WERI-Rb-1 (cell line): ENCODE data around the gene POM121L12.

Experiments
- DNase-seq: peaks from one replicate; pipeline ENCODE4 v3.0.0-alpha.2; 2020
- H3K27ac ChIP-seq: fragments of 250-450 bp; sonication (Bioruptor Pico); 2 replicates; pipeline ENCODE4 v1.5.1; 2020; ENCODE audit warnings: mild to moderate bottlenecking, moderate library complexity
- H3K27me3 ChIP-seq: fragments of 250-450 bp; sonication (Bioruptor Pico); 2 replicates; pipeline ENCODE4 v1.5.1; 2021; ENCODE audit warnings: mild to moderate bottlenecking, low read depth, moderate library complexity; ENCODE audit not compliant: insufficient read depth, severe bottlenecking
- H3K36me3 ChIP-seq: fragments of 250-450 bp; sonication (Bioruptor Pico); 2 replicates; pipeline ENCODE4 v1.5.1; 2020; ENCODE audit warnings: mild to moderate bottlenecking, moderate library complexity
- H3K4me3 ChIP-seq: 2 replicates; pipeline ENCODE4 v1.5.1; 2011; ENCODE audit warnings: low read depth, mild to moderate bottlenecking, control low read depth, low read length
- H3K9me3 ChIP-seq: fragments of 250-450 bp; sonication (Bioruptor Pico); 2 replicates; pipeline ENCODE4 v1.5.1; 2021; ENCODE audit warnings: mild to moderate bottlenecking, moderate library complexity; ENCODE audit not compliant: severe bottlenecking
- CTCF ChIP-seq: IDR thresholded peaks from 2 replicates; pipeline ENCODE4 v1.5.1; 2011; ENCODE audit warnings: low read depth, mild to moderate bottlenecking, control low read depth, inconsistent platforms, low read length

Gene POM121L12

GRCh38 chr7:53002389-53002788, 33.0 kb upstream of the POM121L12 start:
- no peak for TF ChIP-seq CTCF
- H3K9me3 ChIP-seq, result no peaks in the 10 kb centered on the region
- H3K27ac ChIP-seq, result no peak overlapping the region
- H3K4me3 ChIP-seq, result no peak overlapping the region
- DNase-seq, result no peak
- no peaks in the 10 kb centered on the region for H3K27me3 ChIP-seq
- no peaks in the 10 kb centered on the region for H3K36me3 ChIP-seq

GRCh38 chr7:53003653-53004445, 31.6 kb upstream of the POM121L12 start:
- H3K9me3 ChIP-seq, result no peaks in the 10 kb centered on the region
- H3K4me3 ChIP-seq, result no peak overlapping the region
- H3K27ac ChIP-seq, result no peak overlapping the region
- H3K36me3 ChIP-seq, result no peaks in the 10 kb centered on the region
- TF ChIP-seq CTCF, result no peak
- no peaks in the 10 kb centered on the region for H3K27me3 ChIP-seq
- DNase-seq, result no peak

- Histone ChIP-seq H3K27ac (no peak overlapping the region), H3K9me3 (no peaks in the 10 kb centered on the region), H3K4me3 (no peak overlapping the region), H3K36me3 (no peaks in the 10 kb centered on the region), H3K27me3 (no peaks in the 10 kb centered on the region)
- DNase-seq, result no peak
- TF ChIP-seq CTCF, result no peak
Measured at GRCh38 chr7:53013925-53014324, 21.5 kb upstream of the POM121L12 start.

- H3K9me3 ChIP-seq, result no peaks in the 10 kb centered on the region
- no peak overlapping the region for H3K27ac ChIP-seq
- H3K4me3 ChIP-seq, result no peak overlapping the region
- DNase-seq, result no peak
- no peak for TF ChIP-seq CTCF
- no peaks in the 10 kb centered on the region for H3K27me3 ChIP-seq
- H3K36me3 ChIP-seq, result no peaks in the 10 kb centered on the region
Measured at GRCh38 chr7:53015463-53015862, 20.0 kb upstream of the POM121L12 start.

GRCh38 chr7:53022893-53023292, 12.5 kb upstream of the POM121L12 start:
- DNase-seq, result no peak
- no peak overlapping the region for H3K27ac ChIP-seq
- no peaks in the 10 kb centered on the region for H3K36me3 ChIP-seq
- no peak for TF ChIP-seq CTCF
- no peak overlapping the region for H3K4me3 ChIP-seq
- no peaks in the 10 kb centered on the region for H3K27me3 ChIP-seq
- H3K9me3 ChIP-seq, result no peaks in the 10 kb centered on the region

- Histone ChIP-seq H3K9me3 (no peaks in the 10 kb centered on the region), H3K27ac (no peak overlapping the region), H3K4me3 (no peak overlapping the region), H3K27me3 (no peaks in the 10 kb centered on the region), H3K36me3 (no peaks in the 10 kb centered on the region)
- TF ChIP-seq CTCF, result no peak
- no peak for DNase-seq
Measured at GRCh38 chr7:53048638-53049037, 13.2 kb downstream of the POM121L12 start.
